Endothelial cell of umbilical vein (primary cell): ENCODE results near the gene MEIS3. TPM values are rescaled to one million over a fixed set of nuclear protein-coding genes. Genes with fewer than 3 reads are reported as not detected.

ENCODE experiments used
- BruUV-seq: library from RNA; stranded (reverse); fragments of 400-500 nt; replicated peaks from 2 replicates; lab custom pipeline; 2021; lab: Mats Ljungman, UMichigan
- CTCF ChIA-PET: fragments of 300-600, 350-600 bp; sonication (Branson Sonifier 250); formaldehyde crosslinking; loops from one replicate; lab custom pipeline; 2021; ENCODE audit warnings: antibody characterized with exemption, inconsistent platforms; lab: Charles Lee
- POLR2A ChIA-PET: fragments of 300-600, 350-600 bp; sonication (Branson Sonifier 250); formaldehyde crosslinking; loops from one replicate; lab custom pipeline; 2021; ENCODE audit warnings: antibody characterized with exemption, inconsistent platforms; lab: Charles Lee
- DNase-seq: peaks from one replicate; pipeline ENCODE4 v3.0.0-alpha.2; 2011; ENCODE audit warnings: low read depth, low spot score
- FAIRE-seq: peaks from 2 replicates; lab custom pipeline; 2011; peaks lifted over from hg19 to GRCh38; lab: Jason Lieb, UNC
- H2AFZ ChIP-seq: 2 replicates; pipeline ENCODE4 v1.6.0; 2012; ENCODE audit warnings: low read depth, low read length, control low read depth, inconsistent platforms
- H3K27ac ChIP-seq: 2 replicates; pipeline ENCODE4 v1.5.1; 2011; ENCODE audit warnings: low read depth, mild to moderate bottlenecking, control low read depth, low read length, moderate library complexity; ENCODE audit not compliant: insufficient read depth
- H3K27me3 ChIP-seq, 2 experiments: 2 replicates each; pipeline versions ENCODE4 v1.6.0 to v1.6.1; 2011; ENCODE audit warnings: low read length in 2 of 2, mixed read lengths in 1 of 2; ENCODE audit not compliant: control insufficient read depth in 2 of 2, insufficient read depth in 2 of 2
- H3K36me3 ChIP-seq, 2 experiments: 2 replicates in 1 of 2; 3 replicates in 1 of 2; pipeline ENCODE4 v1.5.1; 2011; ENCODE audit warnings: low read length in 2 of 2, mild to moderate bottlenecking in 1 of 2, moderate library complexity in 1 of 2; ENCODE audit not compliant: control insufficient read depth in 2 of 2, insufficient read depth in 2 of 2; ENCODE audit errors: extremely low read depth in 1 of 2
- H3K4me1 ChIP-seq: 3 replicates; pipeline ENCODE4 v1.5.1; 2011; ENCODE audit warnings: mild to moderate bottlenecking, low read length; ENCODE audit not compliant: control insufficient read depth, insufficient read depth; ENCODE audit errors: extremely low read depth
- H3K4me2 ChIP-seq: 2 replicates; pipeline ENCODE4 v1.6.1; 2011; ENCODE audit warnings: low read length, control low read depth, mixed read lengths; ENCODE audit not compliant: insufficient read depth
- H3K4me3 ChIP-seq, 3 experiments: fragments of 200-600 bp in 1 of 3; sonication (generic), shearing (Covaris generic) in 1 of 3; replicated peaks in 1 of 3; 2 replicates each; pipeline ENCODE4 v1.5.1; 2011 to 2016; ENCODE audit warnings: control low read depth in 3 of 3, low read length in 3 of 3, mild to moderate bottlenecking in 2 of 3, inconsistent platforms in 1 of 3, low read depth in 1 of 3, moderate library complexity in 1 of 3; ENCODE audit not compliant: insufficient read depth in 1 of 3
- H3K79me2 ChIP-seq: 2 replicates; pipeline ENCODE4 v1.6.0; 2012; ENCODE audit warnings: low read length, inconsistent platforms; ENCODE audit not compliant: control insufficient read depth, insufficient read depth
- H3K9ac ChIP-seq: replicated peaks from 2 replicates; pipeline ENCODE3; 2011; ENCODE audit warnings: low read length, control low read depth; ENCODE audit not compliant: insufficient read depth; ENCODE audit errors: extremely low read depth
- H3K9me1 ChIP-seq: replicated peaks from 3 replicates; pipeline ENCODE4 v1.6.0; 2011; ENCODE audit warnings: mild to moderate bottlenecking, low read length; ENCODE audit not compliant: control insufficient read depth, insufficient read depth; ENCODE audit errors: extremely low read depth
- H3K9me3 ChIP-seq: replicated peaks from 2 replicates; pipeline ENCODE4 v1.5.1; 2012; ENCODE audit warnings: low read length, inconsistent platforms; ENCODE audit not compliant: control insufficient read depth, insufficient read depth
- H4K20me1 ChIP-seq: replicated peaks from 2 replicates; pipeline ENCODE3; 2011; ENCODE audit warnings: mild to moderate bottlenecking, low read length; ENCODE audit not compliant: control insufficient read depth, insufficient read depth; ENCODE audit errors: extremely low read depth
- CTCF ChIP-seq, 2 donors: IDR thresholded peaks; 1 replicate in 1 of 2; 2 replicates in 1 of 2; pipeline ENCODE4 v1.5.1; 2011; ENCODE audit warnings: low read length in 2 of 2, mild to moderate bottlenecking in 2 of 2, moderate library complexity in 2 of 2, control low read depth in 1 of 2, inconsistent platforms in 1 of 2, low read depth in 1 of 2; ENCODE audit not compliant: insufficient read depth in 1 of 2; ENCODE audit errors: extremely low read depth in 1 of 2
- EZH2 ChIP-seq: IDR thresholded peaks from 2 replicates; pipeline ENCODE4 v1.6.1; 2012; ENCODE audit warnings: borderline replicate concordance, low read depth, mild to moderate bottlenecking, moderate library complexity, low read length, inconsistent platforms; ENCODE audit not compliant: severe bottlenecking
- FOS ChIP-seq: IDR thresholded peaks from 2 replicates; pipeline ENCODE4 v1.6.1; 2011; ENCODE audit warnings: mild to moderate bottlenecking, low read length, moderate library complexity, borderline replicate concordance; ENCODE audit not compliant: insufficient read depth
- GATA2 ChIP-seq: IDR thresholded peaks from 2 replicates; pipeline ENCODE4 v1.7.0; 2011; ENCODE audit warnings: low read depth, mild to moderate bottlenecking, moderate library complexity, mixed read lengths, low read length; ENCODE audit not compliant: insufficient read length, insufficient read depth
- JUN ChIP-seq: IDR thresholded peaks from 2 replicates; pipeline ENCODE4 v1.6.1; 2011; ENCODE audit warnings: borderline replicate concordance, low read depth; ENCODE audit not compliant: insufficient read length, insufficient read depth
- MAX ChIP-seq: IDR thresholded peaks from 2 replicates; pipeline ENCODE4 v1.6.1; 2011; ENCODE audit not compliant: insufficient read depth, insufficient read length
- MYC ChIP-seq: IDR thresholded peaks from one replicate; pipeline ENCODE4 v1.6.1; 2011; ENCODE audit warnings: mild to moderate bottlenecking, low read depth, low read length
- POLR2A ChIP-seq: IDR thresholded peaks from 2 replicates; pipeline ENCODE4 v1.6.1; 2012; ENCODE audit warnings: low read depth, mild to moderate bottlenecking, control low read depth, low read length
- POLR2AphosphoS5 ChIP-seq: IDR thresholded peaks from 2 replicates; pipeline ENCODE4 v1.6.1; 2012; ENCODE audit warnings: low read depth, mild to moderate bottlenecking, control low read depth, low read length, moderate library complexity; ENCODE audit not compliant: insufficient read depth
- dilution Hi-C: fragments of 300-500 bp; cut with MboI; formaldehyde crosslinking; loops from one replicate; pipeline ENCODE4 v1.15.0; 2019; ENCODE audit warnings: low sequenced_read_pairs; ENCODE audit not compliant: extremely low pct_ligation_motif_present
- intact Hi-C: fragments of 100-400 bp; cut with micrococcal nuclease; formaldehyde crosslinking; loops from one replicate; pipeline ENCODE4 v1.10.0; 2022
- polyA plus RNA-seq, 4 experiments: library from polyadenylated mRNA; depleted of rRNA in 3 of 4; stranded (reverse) in 3 of 4; unstranded in 1 of 4; fragments of >200 nt; gene quantifications; 2 replicates each; pipeline versions ENCODE4 v1.2.1 to v1.2.3, GENCODE V29; 2011 to 2012; ENCODE audit warnings: missing spikeins in 1 of 4
- total RNA-seq: library from RNA; stranded (reverse); gene quantifications from 2 replicates; pipeline ENCODE4 v1.2.3, GENCODE V29; 2021

MEIS3 gene
- total and polyA plus RNA-seq, 2 donors (not counting 3 experiments of a cell fraction or from before 2014, with no cell fraction given) = 0.42 TPM; not detected in 1

GRCh38 chr19:47459477-47459876 is 40.1 kb upstream of the MEIS3 start:
- Histone ChIP-seq H4K20me1 (no peaks in the 10 kb centered on the region), H3K4me3 (no peak overlapping the region), H3K27ac (no peak overlapping the region), H3K27me3 (peaks cover 44 to 45% of the 10 kb centered on the region in 2 experiments), H3K79me2 (no peaks in the 10 kb centered on the region), H3K36me3 (no peaks in the 10 kb centered on the region), H3K9ac (no peak overlapping the region), H2AFZ (no peak overlapping the region), H3K4me1 (no peaks in the 10 kb centered on the region), H3K9me1 (no peaks in the 10 kb centered on the region), H3K9me3 (no peaks in the 10 kb centered on the region), H3K4me2 (no peak overlapping the region)
- intact Hi-C loops = no loop called here
- ChIA-PET CTCF (no interaction called here), POLR2A (no interaction called here)
- dilution Hi-C loops = no loop called here
- no TSS peak for BruUV-seq
- FAIRE-seq = no peak
- TF ChIP-seq JUN = no peak
- TF ChIP-seq CTCF (IDR thresholded peaks at IDR 0.05; ENCODE audit: extremely low read depth in 1 of 2, insufficient read depth in 1 of 2, low read depth in 1 of 2, low read length in 2 of 2) = no peak
- TF ChIP-seq MAX = no peak
- TF ChIP-seq POLR2AphosphoS5 = no peak
- DNase-seq = no peak

GRCh38 chr19:47458672-47459071 is 39.3 kb upstream of the MEIS3 start:
- FAIRE-seq = no peak
- H3K4me1 ChIP-seq = no peaks in the 10 kb centered on the region
- CTCF ChIA-PET = interaction anchor here (1.4 kb wide), 1 partner anchor 25 kb away, joined by 3 read pairs; the partner anchor contains the start of gene KPTN

More at GRCh38 chr19:47458672-47459071, 39.3 kb upstream of the MEIS3 start:
- Histone ChIP-seq H3K27me3 (peaks cover 42 to 44% of the 10 kb centered on the region in 2 experiments), H3K9me3 (no peaks in the 10 kb centered on the region), H3K27ac (no peak overlapping the region), H2AFZ (no peak overlapping the region), H3K9ac (no peak overlapping the region), H3K36me3 (no peaks in the 10 kb centered on the region), H3K9me1 (no peaks in the 10 kb centered on the region), H3K4me3 (no peak overlapping the region), H3K4me2 (no peak overlapping the region), H4K20me1 (no peaks in the 10 kb centered on the region), H3K79me2 (no peaks in the 10 kb centered on the region)
- BruUV-seq = no TSS peak
- intact Hi-C loops (no loop called here), dilution Hi-C loops (no loop called here)
- no peak for DNase-seq
- POLR2A ChIA-PET = no interaction called here
- TF ChIP-seq EZH2 (no peak), MYC (no peak), MAX (no peak), FOS (no peak), POLR2A (no peak), GATA2 (no peak), JUN (no peak), CTCF (IDR thresholded peaks at IDR 0.05; ENCODE audit: extremely low read depth in 1 of 2, insufficient read depth in 1 of 2, low read depth in 1 of 2, low read length in 2 of 2) (no peak), POLR2AphosphoS5 (no peak)
